DND-41 (cell line): ENCODE data around the gene PPP3CA.
"Not testable (repeated sequence)": the region's sequence is repeated elsewhere in the genome, so short reads cannot be mapped to it uniquely, and the experiment has no call there.

ENCODE experiments used
- ATAC-seq: fragments of 200-7000 bp; cut with Tn5 transposase; 3 replicates; pipeline ENCODE4 v1.9.1; 2021; ENCODE audit warnings: low read depth; ENCODE audit not compliant: insufficient read depth
- DNase-seq: peaks from one replicate; pipeline ENCODE4 v3.0.0-alpha.2; 2020
- H2AFZ ChIP-seq: 2 replicates; pipeline ENCODE4 v1.6.0; 2012; ENCODE audit warnings: low read depth, low read length
- H3K27ac ChIP-seq: 2 replicates; pipeline ENCODE4 v1.5.1; 2012; ENCODE audit warnings: low read length, inconsistent platforms
- H3K27me3 ChIP-seq: fragments of 200-600 bp; sonication (generic); 2 replicates; pipeline ENCODE4 v1.6.0; 2012; ENCODE audit warnings: low read length, mild to moderate bottlenecking, inconsistent platforms; ENCODE audit not compliant: insufficient read depth, poor library complexity
- H3K36me3 ChIP-seq: 2 replicates; pipeline ENCODE4 v1.5.1; 2012; ENCODE audit warnings: low read length, inconsistent platforms; ENCODE audit not compliant: insufficient read depth
- H3K4me1 ChIP-seq: 2 replicates; pipeline ENCODE4 v1.5.1; 2012; ENCODE audit warnings: mild to moderate bottlenecking, low read length; ENCODE audit not compliant: insufficient read depth
- H3K4me2 ChIP-seq: 2 replicates; pipeline ENCODE4 v1.6.0; 2012; ENCODE audit warnings: mild to moderate bottlenecking, moderate library complexity, low read length, inconsistent platforms; ENCODE audit not compliant: insufficient read depth
- H3K4me3 ChIP-seq, 2 experiments: fragments of 200-600 bp in 1 of 2; shearing (Covaris generic) in 1 of 2; 2 replicates each; pipeline ENCODE4 v1.5.1; 2012 to 2016; ENCODE audit warnings: inconsistent platforms in 2 of 2, low read length in 2 of 2, mild to moderate bottlenecking in 2 of 2, low read depth in 1 of 2, moderate library complexity in 1 of 2
- H3K79me2 ChIP-seq: 2 replicates; pipeline ENCODE4 v1.6.0; 2012; ENCODE audit warnings: low read length, inconsistent platforms; ENCODE audit not compliant: insufficient read depth
- H3K9ac ChIP-seq: 2 replicates; pipeline ENCODE4 v1.6.0; 2012; ENCODE audit warnings: low read depth, mild to moderate bottlenecking, inconsistent platforms, low read length, moderate library complexity
- H3K9me3 ChIP-seq: 2 replicates; pipeline ENCODE4 v1.5.1; 2012; ENCODE audit warnings: low read length, moderate library complexity, mild to moderate bottlenecking, inconsistent platforms; ENCODE audit not compliant: insufficient read depth, severe bottlenecking
- H4K20me1 ChIP-seq: 2 replicates; pipeline ENCODE4 v1.6.0; 2012; ENCODE audit warnings: low read length; ENCODE audit not compliant: insufficient read depth
- CTCF ChIP-seq: IDR thresholded peaks from 2 replicates; pipeline ENCODE4 v1.5.1; 2012; ENCODE audit warnings: borderline replicate concordance, low read length, moderate library complexity, mild to moderate bottlenecking; ENCODE audit not compliant: poor library complexity, severe bottlenecking; ENCODE audit errors: extremely low read depth
- EZH2 ChIP-seq: IDR thresholded peaks from 3 replicates; pipeline ENCODE4 v1.6.1; 2012; ENCODE audit warnings: borderline replicate concordance, low read depth, mild to moderate bottlenecking, moderate library complexity, low read length, inconsistent platforms; ENCODE audit not compliant: severe bottlenecking

The PPP3CA gene

GRCh38 chr4:101239665-101240064 is 107.7 kb downstream of the PPP3CA start:
- Histone ChIP-seq H3K9me3 (no peaks in the 10 kb centered on the region), H3K79me2 (peaks cover 33% of the 10 kb centered on the region), H3K36me3 (no peaks in the 10 kb centered on the region), H2AFZ (no peak overlapping the region), H3K27ac (no peak overlapping the region), H3K4me2 (no peak overlapping the region), H3K4me1 (no peaks in the 10 kb centered on the region), H3K9ac (no peak overlapping the region), H4K20me1 (peaks cover 10% of the 10 kb centered on the region), H3K4me3 (no peak overlapping the region), H3K27me3 (no peaks in the 10 kb centered on the region)
- DNase-seq (no peak), ATAC-seq (no peak)
- TF ChIP-seq EZH2 = no peak
- TF ChIP-seq CTCF = no peak

GRCh38 chr4:101238706-101239105 is 108.6 kb downstream of the PPP3CA start:
- ATAC-seq (no peak), DNase-seq (no peak)
- Histone ChIP-seq H3K9ac (no peak overlapping the region), H3K27me3 (no peaks in the 10 kb centered on the region), H3K36me3 (no peaks in the 10 kb centered on the region), H3K4me2 (no peak overlapping the region), H3K4me1 (no peaks in the 10 kb centered on the region), H4K20me1 (peaks cover 10% of the 10 kb centered on the region), H3K79me2 (peaks cover 31% of the 10 kb centered on the region), H3K4me3 (no peak overlapping the region), H2AFZ (no peak overlapping the region), H3K27ac (no peak overlapping the region), H3K9me3 (no peaks in the 10 kb centered on the region)
- TF ChIP-seq CTCF = no peak
- no peak for TF ChIP-seq EZH2

GRCh38 chr4:101237773-101238172 is 109.6 kb downstream of the PPP3CA start:
- no peaks in the 10 kb centered on the region for H3K27me3 ChIP-seq
- no peaks in the 10 kb centered on the region for H3K9me3 ChIP-seq
- H3K4me1 ChIP-seq = no peaks in the 10 kb centered on the region
- no peak overlapping the region for H3K4me3 ChIP-seq
- H3K4me2 ChIP-seq = no peak overlapping the region
- H3K9ac ChIP-seq = no peak overlapping the region
- H2AFZ ChIP-seq = no peak overlapping the region
- peaks cover 27% of the 10 kb centered on the region for H3K79me2 ChIP-seq
- H3K27ac ChIP-seq = no peak overlapping the region
- H4K20me1 ChIP-seq = peaks cover 7% of the 10 kb centered on the region
- no peak for DNase-seq
- no peaks in the 10 kb centered on the region for H3K36me3 ChIP-seq
- no peak for TF ChIP-seq CTCF
- ATAC-seq = no peak

GRCh38 chr4:101236097-101236496 is 111.2 kb downstream of the PPP3CA start:
- ATAC-seq (no peak), DNase-seq (no peak)
- TF ChIP-seq EZH2 (no peak), CTCF (no peak)
- no peaks in the 10 kb centered on the region for H3K4me1 ChIP-seq
- no peak overlapping the region for H2AFZ ChIP-seq
- H3K4me2 ChIP-seq = no peak overlapping the region
- H3K79me2 ChIP-seq = peaks cover 23% of the 10 kb centered on the region; the same call in 1 of the 2 replicates
- H3K36me3 ChIP-seq = no peaks in the 10 kb centered on the region
- no peak overlapping the region for H3K4me3 ChIP-seq
- peaks cover 7% of the 10 kb centered on the region for H4K20me1 ChIP-seq
- H3K27ac ChIP-seq = no peak overlapping the region
- no peaks in the 10 kb centered on the region for H3K27me3 ChIP-seq
- no peak overlapping the region for H3K9ac ChIP-seq
- no peaks in the 10 kb centered on the region for H3K9me3 ChIP-seq

DNA sequence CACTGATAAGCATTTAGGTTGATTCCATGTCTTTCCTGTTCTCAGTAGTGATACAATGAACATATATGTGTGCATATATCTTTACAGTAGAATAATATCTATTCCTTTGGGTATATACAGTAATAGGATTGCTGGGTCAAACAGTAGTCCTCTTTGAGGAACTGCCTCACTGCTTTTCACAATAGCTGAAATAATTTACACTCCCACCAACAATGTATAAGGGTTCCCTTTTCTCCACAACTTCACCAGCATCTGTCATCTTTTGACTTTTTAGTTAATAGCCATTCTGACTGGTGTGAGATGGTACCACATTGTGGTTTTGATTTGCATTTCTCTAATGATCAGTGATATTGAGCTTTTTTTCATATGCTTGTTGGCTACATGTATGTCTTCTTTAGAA is 113.2 kb downstream of the PPP3CA start:
- H2AFZ ChIP-seq, H3K36me3 ChIP-seq, H3K27me3 ChIP-seq, H3K9me3 ChIP-seq, DNase-seq, H3K4me1 ChIP-seq, H3K4me3 ChIP-seq, H3K9ac ChIP-seq, H3K27ac ChIP-seq, H3K4me2 ChIP-seq, H4K20me1 ChIP-seq, ATAC-seq: not testable (repeated sequence)
- H3K79me2 ChIP-seq = peaks cover 20% of the 10 kb centered on the region; the same call in 1 of the 2 replicates
